ENCODE results near the gene LRP11. TPM values are rescaled to one million over a fixed set of nuclear protein-coding genes. Genes with fewer than 3 reads are reported as not detected.

Gene LRP11
- total RNA-seq, 1 donor from 2014 or later: 17.8 TPM

DNA sequence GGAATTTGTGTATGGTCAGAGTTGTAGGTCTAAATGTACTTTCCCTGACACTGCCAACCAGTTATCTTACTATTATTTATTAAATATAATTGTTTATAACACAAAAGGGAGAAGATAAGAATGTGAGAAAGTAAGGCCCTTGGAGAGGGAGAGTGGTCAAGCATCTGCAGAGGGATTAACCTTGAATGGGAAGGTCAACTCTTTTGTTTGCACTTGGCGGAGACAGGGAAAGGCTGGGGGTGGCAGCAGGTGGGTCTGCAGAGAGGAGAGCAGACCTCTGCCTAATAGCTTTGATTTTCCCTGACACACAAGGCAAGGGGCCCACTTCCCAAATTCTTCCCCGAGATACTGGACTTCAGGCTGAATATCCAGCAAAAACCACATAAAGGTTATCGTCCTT lies 4.2 kb downstream of the LRP11 start:
- H3K9me3 Mint-ChIP-seq: no peaks in the 10 kb centered on the region
- no peak overlapping the region for H3K27ac Mint-ChIP-seq
- H3K27me3 Mint-ChIP-seq (ENCODE audit: low read depth): no peaks in the 10 kb centered on the region
- no peak for DNase-seq (ENCODE audit: low spot score in 2 of 2, unreplicated experiment in 2 of 2)
- no peak overlapping the region for H3K4me3 Mint-ChIP-seq
- H3K36me3 Mint-ChIP-seq: no peaks in the 10 kb centered on the region
- peaks cover 34% of the 10 kb centered on the region for H3K4me1 Mint-ChIP-seq
- no peak for TF ChIP-seq CTCF (IDR thresholded peaks at IDR 0.05; ENCODE audit: unreplicated experiment)

GRCh38 chr6:149859368-149859767 lies 4.8 kb downstream of the LRP11 start:
- Mint-ChIP-seq H3K36me3 (no peaks in the 10 kb centered on the region), H3K27ac (no peak overlapping the region), H3K27me3 (ENCODE audit: low read depth) (no peaks in the 10 kb centered on the region), H3K4me3 (no peak overlapping the region), H3K4me1 (peaks cover 40% of the 10 kb centered on the region), H3K9me3 (no peaks in the 10 kb centered on the region)
- no peak for DNase-seq (ENCODE audit: low spot score in 2 of 2, unreplicated experiment in 2 of 2)
- TF ChIP-seq CTCF (IDR thresholded peaks at IDR 0.05; ENCODE audit: unreplicated experiment): no peak

- no peak overlapping the region for H3K27ac Mint-ChIP-seq
- no peak overlapping the region for H3K4me3 Mint-ChIP-seq
- no peak for TF ChIP-seq CTCF (IDR thresholded peaks at IDR 0.05; ENCODE audit: unreplicated experiment)
- H3K9me3 Mint-ChIP-seq: no peaks in the 10 kb centered on the region
- no peak for DNase-seq (ENCODE audit: low spot score in 2 of 2, unreplicated experiment in 2 of 2)
- no peaks in the 10 kb centered on the region for H3K36me3 Mint-ChIP-seq
- no peaks in the 10 kb centered on the region for H3K27me3 Mint-ChIP-seq (ENCODE audit: low read depth)
- H3K4me1 Mint-ChIP-seq: peaks cover 36% of the 10 kb centered on the region
Measured at GRCh38 chr6:149857541-149857940, 6.6 kb downstream of the LRP11 start.

DNA sequence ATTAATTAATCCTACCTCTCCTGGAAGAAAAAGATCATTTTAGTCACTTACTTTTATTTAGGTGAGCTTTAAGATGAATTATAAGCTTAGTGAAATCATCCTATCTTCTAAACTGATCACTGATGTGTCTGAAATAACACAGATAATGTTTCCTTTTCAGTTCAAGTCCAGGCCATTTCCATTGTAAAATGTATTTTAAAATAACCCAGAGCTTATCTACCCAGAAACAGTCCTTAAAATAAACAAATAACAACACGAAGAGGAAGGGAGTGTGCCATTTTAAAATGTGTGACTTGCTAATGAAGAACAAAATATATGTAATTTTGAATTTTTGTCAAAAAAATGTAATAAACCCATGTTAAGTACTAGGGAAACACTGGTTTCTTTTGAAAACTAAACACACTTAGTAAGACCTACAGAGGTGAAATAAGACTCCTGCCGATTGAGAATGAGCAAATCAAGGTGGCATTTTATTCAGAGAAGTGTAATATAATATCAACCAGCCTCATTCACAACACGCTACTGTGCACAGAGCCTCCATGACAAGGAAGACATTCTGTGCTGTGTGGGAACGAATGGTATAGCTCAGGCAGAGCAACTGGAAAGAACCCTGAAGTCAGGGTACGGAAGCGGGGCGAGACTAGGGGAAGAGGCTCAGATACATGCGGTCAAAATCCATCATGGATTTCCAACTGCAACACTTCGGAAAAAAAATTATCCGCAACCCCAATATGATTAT lies 7.7 kb downstream of the LRP11 start:
- H3K36me3 Mint-ChIP-seq: no peaks in the 10 kb centered on the region

DNA sequence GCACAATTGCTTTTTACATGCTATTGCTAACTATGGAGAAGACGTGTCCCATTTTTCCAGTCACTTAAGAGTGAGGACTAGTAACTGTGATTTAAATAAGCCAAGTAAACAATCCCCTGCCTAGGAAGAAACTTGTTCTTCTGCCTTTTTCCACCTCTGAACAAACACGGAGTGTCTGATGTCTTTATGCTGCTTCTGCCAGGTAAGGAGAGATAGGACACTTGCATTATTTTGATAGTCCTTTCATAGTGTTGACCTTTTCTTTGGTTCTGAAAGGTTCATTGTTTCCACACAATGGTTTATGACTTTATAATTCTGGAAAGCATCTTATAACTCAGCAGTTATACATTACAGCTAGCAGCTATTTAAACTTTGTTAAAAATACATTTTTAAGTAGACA lies 8.4 kb downstream of the LRP11 start:
- Mint-ChIP-seq H3K36me3 (no peaks in the 10 kb centered on the region), H3K27ac (peak overlapping the region; percentile 91), H3K9me3 (no peaks in the 10 kb centered on the region), H3K27me3 (ENCODE audit: low read depth) (no peaks in the 10 kb centered on the region), H3K4me3 (no peak overlapping the region), H3K4me1 (peaks cover 26% of the 10 kb centered on the region)
- TF ChIP-seq CTCF (IDR thresholded peaks at IDR 0.05; ENCODE audit: unreplicated experiment): no peak
- no peak for DNase-seq (ENCODE audit: low spot score in 2 of 2, unreplicated experiment in 2 of 2)

More for the DNA sequence above, 7.7 kb downstream of the LRP11 start:
- peak overlapping the region; percentile 91 for H3K27ac Mint-ChIP-seq
- no peak overlapping the region for H3K4me3 Mint-ChIP-seq
- no peak for DNase-seq (ENCODE audit: low spot score in 2 of 2, unreplicated experiment in 2 of 2)
- peaks cover 30% of the 10 kb centered on the region for H3K4me1 Mint-ChIP-seq
- TF ChIP-seq CTCF (IDR thresholded peaks at IDR 0.05; ENCODE audit: unreplicated experiment): no peak
- H3K9me3 Mint-ChIP-seq: no peaks in the 10 kb centered on the region
- no peaks in the 10 kb centered on the region for H3K27me3 Mint-ChIP-seq (ENCODE audit: low read depth)
